ENCODE results near the gene CHI3L1.

The CHI3L1 gene

DNA sequence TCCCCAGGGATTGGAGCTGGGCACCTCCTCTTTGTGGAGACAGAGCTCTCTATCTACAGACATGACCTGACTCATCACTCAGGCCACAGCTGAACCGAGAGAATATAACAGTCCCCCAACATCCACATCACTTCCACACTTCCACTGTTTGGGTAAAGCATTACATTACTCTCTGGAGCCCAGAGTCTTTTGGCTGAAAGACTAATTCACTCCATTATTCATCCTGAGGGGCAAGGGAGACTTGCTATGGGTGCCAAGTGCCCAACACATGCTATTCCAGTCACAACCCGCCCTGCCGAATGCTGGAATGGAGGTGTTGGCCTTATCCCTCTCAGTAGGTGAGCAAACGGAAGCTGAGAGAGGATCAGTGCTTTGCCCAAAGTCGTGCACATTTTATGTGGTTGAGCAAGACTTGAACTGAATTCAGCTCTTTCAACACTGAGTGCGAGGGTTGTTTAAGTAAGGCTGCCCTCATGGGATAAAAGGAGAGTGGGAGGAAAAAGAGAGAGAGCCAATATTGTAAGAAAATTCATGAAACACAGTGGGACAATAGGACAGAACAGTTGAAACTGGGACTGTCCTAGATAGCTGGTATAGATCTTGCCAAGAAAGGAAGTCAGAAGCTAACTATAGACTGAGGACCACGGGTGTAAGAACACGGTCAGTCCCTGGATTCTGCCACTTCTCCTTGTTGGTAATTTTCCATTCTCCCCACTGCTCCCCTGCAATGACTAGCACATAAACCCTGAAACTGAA, 13.5 kb upstream of the CHI3L1 start:
- TF ChIP-seq TAF1 (IDR thresholded peaks at IDR 0.05; ENCODE audit: low read depth): no peak
- no peak for TF ChIP-seq CREB1 (IDR thresholded peaks at IDR 0.05; ENCODE audit: low read depth)
- TF ChIP-seq, protein P1, sequence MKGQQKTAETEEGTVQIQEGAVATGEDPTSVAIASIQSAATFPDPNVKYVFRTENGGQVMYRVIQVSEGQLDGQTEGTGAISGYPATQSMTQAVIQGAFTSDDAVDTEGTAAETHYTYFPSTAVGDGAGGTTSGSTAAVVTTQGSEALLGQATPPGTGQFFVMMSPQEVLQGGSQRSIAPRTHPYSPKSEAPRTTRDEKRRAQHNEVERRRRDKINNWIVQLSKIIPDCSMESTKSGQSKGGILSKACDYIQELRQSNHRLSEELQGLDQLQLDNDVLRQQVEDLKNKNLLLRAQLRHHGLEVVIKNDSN (IDR thresholded peaks at IDR 0.05): no peak
- TF ChIP-seq, protein P2, sequence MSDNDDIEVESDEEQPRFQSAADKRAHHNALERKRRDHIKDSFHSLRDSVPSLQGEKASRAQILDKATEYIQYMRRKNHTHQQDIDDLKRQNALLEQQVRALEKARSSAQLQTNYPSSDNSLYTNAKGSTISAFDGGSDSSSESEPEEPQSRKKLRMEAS (IDR thresholded peaks at IDR 0.05): no peak
- no peak for TF ChIP-seq CEBPB (IDR thresholded peaks at IDR 0.05)
- no peak for TF ChIP-seq EGR1 (IDR thresholded peaks at IDR 0.05)
- no peak for TF ChIP-seq TEAD4 (IDR thresholded peaks at IDR 0.05)

DNA sequence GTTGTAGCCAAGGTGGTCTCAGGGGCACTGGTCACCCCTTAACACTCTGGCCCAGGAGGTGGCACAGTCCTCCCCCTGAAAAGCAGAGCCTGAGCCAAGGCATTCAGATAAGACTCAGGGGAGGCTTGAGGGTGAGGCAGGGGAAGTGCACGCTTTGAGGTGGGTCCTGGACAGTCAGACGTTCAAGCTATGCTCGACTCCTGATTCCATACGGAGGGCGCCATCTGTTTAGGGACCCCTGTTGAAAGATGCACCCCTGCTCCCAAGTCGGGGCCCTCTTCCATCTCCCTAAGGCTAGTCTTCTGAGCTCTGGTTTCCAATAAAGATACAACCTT, 12.9 kb upstream of the CHI3L1 start:
- TF ChIP-seq, protein P2 (IDR thresholded peaks at IDR 0.05): no peak
- TF ChIP-seq TAF1 (IDR thresholded peaks at IDR 0.05; ENCODE audit: low read depth) (no peak), CREB1 (IDR thresholded peaks at IDR 0.05; ENCODE audit: low read depth) (no peak), FOXM1 (IDR thresholded peaks at IDR 0.05; ENCODE audit: borderline replicate concordance, low read depth) (no peak), CEBPB (IDR thresholded peaks at IDR 0.05) (no peak), ZBTB7A (IDR thresholded peaks at IDR 0.05; ENCODE audit: low read depth) (no peak), TEAD4 (IDR thresholded peaks at IDR 0.05) (no peak)
- TF ChIP-seq, protein P1 (IDR thresholded peaks at IDR 0.05): no peak

DNA sequence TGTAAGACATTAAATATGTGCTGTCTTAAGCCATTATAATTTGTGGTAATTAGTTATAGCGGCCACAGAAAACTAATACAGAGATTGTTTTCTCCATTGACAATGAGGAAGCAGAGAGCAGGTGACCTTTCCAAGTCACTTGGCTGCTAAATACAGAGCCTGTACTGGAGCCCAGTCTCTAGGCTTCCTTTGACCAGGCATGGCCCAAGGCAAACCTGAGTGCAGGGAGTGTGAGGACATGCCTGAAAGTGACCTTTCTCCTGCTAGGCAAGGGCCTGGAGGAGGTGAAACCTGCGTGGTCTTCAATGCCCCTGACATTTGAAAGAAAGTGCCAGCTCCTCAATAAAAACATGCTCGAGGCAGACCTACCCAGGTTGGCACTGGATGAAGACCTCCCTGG, 12.5 kb upstream of the CHI3L1 start:
- TF ChIP-seq EGR1 (IDR thresholded peaks at IDR 0.05) (no peak), TAF1 (IDR thresholded peaks at IDR 0.05; ENCODE audit: low read depth) (no peak), TEAD4 (IDR thresholded peaks at IDR 0.05) (no peak), CREB1 (IDR thresholded peaks at IDR 0.05; ENCODE audit: low read depth) (no peak)
- TF ChIP-seq, protein P1 (IDR thresholded peaks at IDR 0.05): no peak
- TF ChIP-seq, protein P3, sequence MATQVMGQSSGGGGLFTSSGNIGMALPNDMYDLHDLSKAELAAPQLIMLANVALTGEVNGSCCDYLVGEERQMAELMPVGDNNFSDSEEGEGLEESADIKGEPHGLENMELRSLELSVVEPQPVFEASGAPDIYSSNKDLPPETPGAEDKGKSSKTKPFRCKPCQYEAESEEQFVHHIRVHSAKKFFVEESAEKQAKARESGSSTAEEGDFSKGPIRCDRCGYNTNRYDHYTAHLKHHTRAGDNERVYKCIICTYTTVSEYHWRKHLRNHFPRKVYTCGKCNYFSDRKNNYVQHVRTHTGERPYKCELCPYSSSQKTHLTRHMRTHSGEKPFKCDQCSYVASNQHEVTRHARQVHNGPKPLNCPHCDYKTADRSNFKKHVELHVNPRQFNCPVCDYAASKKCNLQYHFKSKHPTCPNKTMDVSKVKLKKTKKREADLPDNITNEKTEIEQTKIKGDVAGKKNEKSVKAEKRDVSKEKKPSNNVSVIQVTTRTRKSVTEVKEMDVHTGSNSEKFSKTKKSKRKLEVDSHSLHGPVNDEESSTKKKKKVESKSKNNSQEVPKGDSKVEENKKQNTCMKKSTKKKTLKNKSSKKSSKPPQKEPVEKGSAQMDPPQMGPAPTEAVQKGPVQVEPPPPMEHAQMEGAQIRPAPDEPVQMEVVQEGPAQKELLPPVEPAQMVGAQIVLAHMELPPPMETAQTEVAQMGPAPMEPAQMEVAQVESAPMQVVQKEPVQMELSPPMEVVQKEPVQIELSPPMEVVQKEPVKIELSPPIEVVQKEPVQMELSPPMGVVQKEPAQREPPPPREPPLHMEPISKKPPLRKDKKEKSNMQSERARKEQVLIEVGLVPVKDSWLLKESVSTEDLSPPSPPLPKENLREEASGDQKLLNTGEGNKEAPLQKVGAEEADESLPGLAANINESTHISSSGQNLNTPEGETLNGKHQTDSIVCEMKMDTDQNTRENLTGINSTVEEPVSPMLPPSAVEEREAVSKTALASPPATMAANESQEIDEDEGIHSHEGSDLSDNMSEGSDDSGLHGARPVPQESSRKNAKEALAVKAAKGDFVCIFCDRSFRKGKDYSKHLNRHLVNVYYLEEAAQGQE (IDR thresholded peaks at IDR 0.05; ENCODE audit: low read depth): no peak
- TF ChIP-seq, protein P2 (IDR thresholded peaks at IDR 0.05): no peak

DNA sequence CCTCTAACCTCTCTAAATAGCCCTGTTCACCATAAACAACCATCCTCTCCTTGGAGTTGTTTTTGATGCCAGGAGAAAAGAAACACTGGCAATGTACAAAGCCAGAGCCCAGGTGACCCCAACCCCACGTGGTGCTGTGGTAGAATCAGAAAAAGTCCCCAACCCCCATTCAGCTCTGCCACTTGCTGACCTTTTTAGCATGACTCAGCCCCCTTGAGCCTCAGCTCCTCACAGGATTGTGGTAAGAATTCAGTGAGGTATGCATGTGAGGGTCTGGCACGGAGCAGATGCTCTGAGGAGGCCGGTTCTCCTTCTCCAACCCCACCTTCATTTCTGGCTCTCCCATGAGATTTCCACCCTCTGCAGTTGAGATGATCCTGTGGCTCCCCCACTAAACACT, 11.1 kb upstream of the CHI3L1 start:
- TF ChIP-seq RAD21 (IDR thresholded peaks at IDR 0.05; ENCODE audit: low read depth) (no peak), EP300 (IDR thresholded peaks at IDR 0.05; ENCODE audit: borderline replicate concordance) (no peak), NFIC (IDR thresholded peaks at IDR 0.05) (no peak), YY1 (IDR thresholded peaks at IDR 0.05; ENCODE audit: low read depth) (no peak), CREB1 (IDR thresholded peaks at IDR 0.05; ENCODE audit: low read depth) (no peak), TEAD4 (IDR thresholded peaks at IDR 0.05) (no peak), CEBPB (IDR thresholded peaks at IDR 0.05) (no peak), ZBTB7A (IDR thresholded peaks at IDR 0.05; ENCODE audit: low read depth) (no peak), FOXM1 (IDR thresholded peaks at IDR 0.05; ENCODE audit: borderline replicate concordance, low read depth) (no peak), TAF1 (IDR thresholded peaks at IDR 0.05; ENCODE audit: low read depth) (no peak), TCF12 (IDR thresholded peaks at IDR 0.05; ENCODE audit: low read depth) (no peak), EGR1 (IDR thresholded peaks at IDR 0.05) (no peak)
- TF ChIP-seq, protein P1 (IDR thresholded peaks at IDR 0.05): no peak
- TF ChIP-seq, protein P2 (IDR thresholded peaks at IDR 0.05): no peak
- TF ChIP-seq, protein P3 (IDR thresholded peaks at IDR 0.05; ENCODE audit: low read depth): no peak

DNA sequence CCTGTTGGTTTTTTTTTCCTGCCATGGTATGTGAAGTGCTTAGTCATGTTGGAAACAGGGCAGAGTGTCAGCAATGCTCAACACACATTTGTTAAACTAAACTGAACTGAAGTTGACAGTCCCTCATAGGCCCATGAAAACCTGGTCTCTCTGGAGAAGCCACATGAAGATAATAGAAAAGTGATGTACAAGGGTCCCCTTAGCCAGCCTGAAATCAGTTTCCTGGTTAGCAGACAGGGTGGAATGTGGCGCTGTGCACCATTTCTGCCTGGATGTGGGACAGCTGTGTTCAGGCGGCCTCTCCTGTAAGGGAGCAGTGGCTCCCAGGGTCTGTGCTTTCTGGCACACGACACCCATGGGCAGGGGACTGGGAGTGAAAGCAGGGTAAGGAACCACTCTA, 9.9 kb upstream of the CHI3L1 start:
- no peak for TF ChIP-seq EGR1 (IDR thresholded peaks at IDR 0.05)
- no peak for TF ChIP-seq TAF1 (IDR thresholded peaks at IDR 0.05; ENCODE audit: low read depth)
- TF ChIP-seq CREB1 (IDR thresholded peaks at IDR 0.05; ENCODE audit: low read depth): no peak
- TF ChIP-seq, protein P1 (IDR thresholded peaks at IDR 0.05): no peak
- no peak for TF ChIP-seq YY1 (IDR thresholded peaks at IDR 0.05; ENCODE audit: low read depth)
- no peak for TF ChIP-seq FOXM1 (IDR thresholded peaks at IDR 0.05; ENCODE audit: borderline replicate concordance, low read depth)
- TF ChIP-seq CEBPB (IDR thresholded peaks at IDR 0.05): no peak
- no peak for TF ChIP-seq NFIC (IDR thresholded peaks at IDR 0.05)
